K562 (cell line): ENCODE measurements around the gene BEND5. TPM values are rescaled to one million over a fixed set of nuclear protein-coding genes. Genes with fewer than 3 reads are reported as not detected.

ENCODE experiments used
- ATAC-seq: fragments of 200-7000 bp; cut with Tn5 transposase; 3 replicates; pipeline ENCODE4 v1.9.1; 2020; ENCODE audit warnings: moderate library complexity
- BruUV-seq: library from RNA; stranded (reverse); fragments of 400-500 nt; replicated peaks from 2 replicates; lab custom pipeline; 2021; lab: Mats Ljungman, UMichigan
- CTCF ChIA-PET: fragments of 300-600 bp; formaldehyde crosslinking; extraction: SDS; loops from one replicate; lab custom pipeline; 2021; ENCODE audit warnings: low intra/inter-chr PET ratio; lab: Yijun Ruan, JAX
- POLR2A ChIA-PET: fragments of 300-600, 350-650 bp; sonication (Branson Sonifier 250); formaldehyde crosslinking; extraction: SDS; loops from one replicate; lab custom pipeline; 2021; ENCODE audit warnings: antibody characterized with exemption, inconsistent platforms; lab: Yijun Ruan, JAX
- DNase-seq, 4 experiments: peaks; one replicate each; pipeline versions ENCODE4 v3.0.0 to v3.0.0-alpha.2; 2011 to 2018; ENCODE audit warnings: low spot score in 3 of 4, mixed read lengths in 3 of 4; ENCODE audit errors: extremely low read depth in 1 of 4
- FAIRE-seq: peaks from 2 replicates; lab custom pipeline; 2011; peaks lifted over from hg19 to GRCh38; lab: Jason Lieb, UNC
- H2AFZ ChIP-seq: 2 replicates; pipeline ENCODE4 v1.6.0; 2011; ENCODE audit warnings: low read depth, low read length, control low read depth, inconsistent platforms
- H3K27ac ChIP-seq: fragments of 200-600 bp; 3 replicates; pipeline ENCODE4 v1.8.0; 2011; ENCODE audit warnings: low read depth, mild to moderate bottlenecking, control low read depth, inconsistent platforms, low read length, moderate library complexity, mixed read lengths; ENCODE audit errors: extremely low read depth
- H3K27me3 ChIP-seq, 2 experiments: fragments of 300-600 bp in 1 of 2; 2 replicates in 1 of 2; 3 replicates in 1 of 2; pipeline versions ENCODE4 v1.6.0 to v1.8.0; 2011; ENCODE audit warnings: inconsistent platforms in 2 of 2, low read length in 2 of 2, mild to moderate bottlenecking in 1 of 2, mixed read lengths in 1 of 2, moderate library complexity in 1 of 2; ENCODE audit not compliant: control insufficient read depth in 2 of 2, insufficient read depth in 2 of 2
- H3K36me3 ChIP-seq: fragments of 300-600 bp; 3 replicates; pipeline ENCODE4 v1.8.0; 2011; ENCODE audit warnings: mild to moderate bottlenecking, low read length, inconsistent platforms; ENCODE audit not compliant: control insufficient read depth, insufficient read depth
- H3K4me1 ChIP-seq, 2 experiments: fragments of 200-600 bp in 1 of 2; replicated peaks in 1 of 2; 2 replicates in 1 of 2; 3 replicates in 1 of 2; pipeline versions ENCODE4 v1.5.1 to v1.8.0; 2011; ENCODE audit warnings: inconsistent platforms in 2 of 2, low read length in 2 of 2, mild to moderate bottlenecking in 1 of 2, mixed read lengths in 1 of 2, moderate library complexity in 1 of 2; ENCODE audit not compliant: control insufficient read depth in 2 of 2, insufficient read depth in 2 of 2
- H3K4me2 ChIP-seq: 2 replicates; pipeline ENCODE4 v1.6.1; 2011; ENCODE audit warnings: low read length, control low read depth, inconsistent platforms, mixed read lengths; ENCODE audit not compliant: insufficient read depth
- H3K4me3 ChIP-seq: fragments of 200-600 bp; sonication (generic), shearing (Covaris generic); 2 replicates; pipeline ENCODE4 v1.5.1; 2016; ENCODE audit warnings: control low read depth, inconsistent platforms
- H3K79me2 ChIP-seq: fragments of 200-600 bp; 3 replicates; pipeline ENCODE4 v1.8.0; 2011; ENCODE audit warnings: low read length, inconsistent platforms; ENCODE audit not compliant: control insufficient read depth, insufficient read depth
- H3K9ac ChIP-seq, 2 experiments: 2 replicates each; pipeline versions ENCODE4 v1.6.0 to v1.6.1; 2011; ENCODE audit warnings: low read depth in 2 of 2, low read length in 2 of 2, control low read depth in 1 of 2, inconsistent platforms in 1 of 2, mild to moderate bottlenecking in 1 of 2, mixed read lengths in 1 of 2; ENCODE audit not compliant: insufficient read depth in 1 of 2
- H3K9me1 ChIP-seq: one replicate; pipeline ENCODE4 v1.6.0; 2011; ENCODE audit warnings: inconsistent platforms, mild to moderate bottlenecking, low read length, moderate library complexity; ENCODE audit not compliant: control insufficient read depth, insufficient read depth
- H3K9me3 ChIP-seq: replicated peaks from 2 replicates; pipeline ENCODE4 v1.5.1; 2011; ENCODE audit warnings: low read depth, low read length, inconsistent platforms; ENCODE audit not compliant: control insufficient read depth, insufficient read depth
- H4K20me1 ChIP-seq: replicated peaks from 2 replicates; pipeline ENCODE4 v1.6.1; 2011; ENCODE audit warnings: low read length, inconsistent platforms, mixed read lengths; ENCODE audit not compliant: control insufficient read depth, insufficient read depth
- BRF1 ChIP-seq: IDR thresholded peaks from 3 replicates; pipeline ENCODE4 v1.6.1; 2011; ENCODE audit warnings: borderline replicate concordance, mild to moderate bottlenecking; ENCODE audit not compliant: insufficient read length; ENCODE audit errors: extremely low read depth
- HDAC8 ChIP-seq: fragments of 450-650 bp; IDR thresholded peaks from 2 replicates; pipeline ENCODE4 v1.6.1; 2016; ENCODE audit warnings: mild to moderate bottlenecking, missing genetic modification characterization, moderate library complexity, missing compliant biosample characterization
- KDM4B ChIP-seq, 2 experiments: fragments of 450-650 bp in 1 of 2; sonication (generic) in 1 of 2; IDR thresholded peaks; 2 replicates each; pipeline ENCODE4 v1.6.1; 2016 to 2017; ENCODE audit warnings: borderline replicate concordance in 2 of 2, antibody characterized with exemption in 1 of 2, low read depth in 1 of 2, mild to moderate bottlenecking in 1 of 2
- NBN ChIP-seq: fragments of 450-650 bp; IDR thresholded peaks from 2 replicates; pipeline ENCODE4 v1.6.1; 2016; ENCODE audit warnings: low read depth, mild to moderate bottlenecking
- RCOR1 ChIP-seq, 2 experiments: IDR thresholded peaks; 2 replicates each; pipeline ENCODE4 v1.6.1; 2012; ENCODE audit warnings: low read depth in 2 of 2, low read length in 2 of 2, borderline replicate concordance in 1 of 2, improper control_type of control experiment in 1 of 2
- SETDB1 ChIP-seq: IDR thresholded peaks from one replicate; pipeline ENCODE4 v1.6.1; 2012; ENCODE audit warnings: low read length, control low read depth, inconsistent platforms
- SNRNP70 ChIP-seq: fragments of 200-400 bp; formaldehyde crosslinking; optimal IDR thresholded peaks from 2 replicates; pipeline ENCODE3; 2017; ENCODE audit warnings: low read depth, low read length
- SRSF7 ChIP-seq: fragments of 200-400 bp; formaldehyde crosslinking; optimal IDR thresholded peaks from 2 replicates; pipeline ENCODE3; 2017; ENCODE audit warnings: mild to moderate bottlenecking, low read depth, low read length
- ZFP36 ChIP-seq: fragments of 150-350 bp; IDR thresholded peaks from 2 replicates; pipeline ENCODE4 v1.6.1; 2018; ENCODE audit warnings: low read length, low read depth; ENCODE audit not compliant: partially characterized antibody
- ZNF507 ChIP-seq: conservative IDR thresholded peaks from 2 replicates; pipeline ENCODE4 v1.6.1; 2017; ENCODE audit warnings: missing genetic modification characterization, missing compliant biosample characterization
- ZNF830 ChIP-seq: fragments of 250-450 bp; sonication (Bioruptor Pico); IDR thresholded peaks from 2 replicates; pipeline ENCODE4 v1.5.0; 2021; ENCODE audit warnings: mild to moderate bottlenecking
- WGBS: fragments of 100-300 bp; shearing (Covaris generic); methylation state at CpG from one replicate; pipeline ENCODE4 v1.1.6; 2016; ENCODE audit warnings: low coverage, mixed read lengths; ENCODE audit not compliant: insufficient coverage; ENCODE audit errors: missing lambda C conversion rate; 5-methylcytosine and 5-hydroxymethylcytosine counted together
- in situ Hi-C: fragments of 300-500 bp; cut with MboI; formaldehyde crosslinking; loops from 4 replicates; pipeline ENCODE4 v1.15.0; 2018; ENCODE audit warnings: inconsistent platforms, mixed read lengths
- intact Hi-C: fragments of 100-400 bp; cut with micrococcal nuclease; formaldehyde crosslinking; loops from 2 replicates; pipeline ENCODE4 v1.14.2; 2022
- polyA plus RNA-seq, 8 experiments: library from polyadenylated mRNA; depleted of rRNA in 4 of 8; stranded (reverse) in 5 of 8; unstranded in 3 of 8; fragments of >200 nt; fragmentation: Nextera tagmentation in 2 of 8; fragmentation: Illumina TruSeq in 1 of 8; extraction: Ambion mirVana in 2 of 8; extraction: Trizol in 1 of 8; gene quantifications; 2 replicates each; pipeline versions ENCODE4 v1.2.1 to v1.2.3, GENCODE V29; 2011 to 2014; ENCODE audit warnings: inconsistent platforms in 1 of 8, missing spikeins in 1 of 8
- total RNA-seq, 7 experiments: library from RNA; depleted of rRNA in 6 of 7; stranded (reverse); fragments of >200 nt in 6 of 7; fragmentation: Illumina TruSeq in 2 of 7; extraction: Trizol in 2 of 7; gene quantifications; 2 replicates each; pipeline versions ENCODE4 v1.2.1 to v1.2.3, GENCODE V29; 2011 to 2021; ENCODE audit warnings: low replicate concordance in 1 of 7
- TF ChIP-seq, protein P1 (sequence below): fragments of 200-800 bp; sonication (Bioruptor generic); IDR thresholded peaks from 2 replicates; pipeline ENCODE4 v1.6.1; 2017; ENCODE audit warnings: missing genetic modification characterization, missing compliant biosample characterization

The BEND5 gene
- total and polyA plus RNA-seq, 9 of the 15 experiments (the other 6 are each of a cell fraction or from before 2014, with no cell fraction given) = not detected

DNA sequence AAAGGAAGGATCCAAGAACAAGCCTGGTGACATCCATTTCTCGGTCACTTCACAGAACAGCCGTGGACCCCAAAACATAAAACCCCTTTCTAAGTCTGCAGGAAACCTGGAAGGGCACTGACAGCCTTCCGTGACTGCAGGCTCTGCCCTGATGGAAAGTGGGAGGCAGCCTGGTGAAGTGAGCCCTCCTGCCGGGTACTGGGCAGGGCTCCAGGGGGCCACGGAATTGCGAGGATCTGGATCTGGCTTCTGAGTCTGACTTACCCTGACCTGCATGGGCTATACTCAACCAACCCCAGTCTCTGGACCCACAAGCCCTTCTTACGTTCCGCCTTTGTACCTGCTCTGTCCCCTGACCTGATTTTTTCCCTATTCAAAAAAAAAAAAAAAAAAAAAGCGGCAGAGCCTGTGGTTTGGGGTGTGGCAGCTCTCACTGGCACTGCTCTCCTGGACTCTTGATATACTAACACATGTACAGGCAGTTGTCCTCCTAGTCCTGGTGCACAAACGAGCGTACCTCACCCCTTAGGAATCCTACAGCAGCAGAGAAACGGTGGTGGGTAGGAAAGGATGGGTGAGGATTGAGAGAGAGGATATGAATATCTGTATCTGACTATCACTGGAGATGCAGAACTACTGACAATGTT is 82.9 kb downstream of the BEND5 start:
- 0 out of 5 replicates have a peak, but pooled peaks cover 0 to 6% of the 10 kb centered on the region in 2 experiments for H3K27me3 ChIP-seq
- no peak overlapping the region for H3K4me2 ChIP-seq
- POLR2A ChIA-PET = no interaction called here
- BruUV-seq = no TSS peak
- H3K36me3 ChIP-seq = no peaks in the 10 kb centered on the region
- no peak for TF ChIP-seq SETDB1
- H3K9me1 ChIP-seq = no peaks in the 10 kb centered on the region
- no peak overlapping the region for H3K4me3 ChIP-seq
- no peak overlapping the region for H3K9ac ChIP-seq
- no peak overlapping the region for H3K27ac ChIP-seq
- H4K20me1 ChIP-seq = no peaks in the 10 kb centered on the region
- no peak overlapping the region for H2AFZ ChIP-seq
- CTCF ChIA-PET = no interaction called here
- in situ Hi-C loops (no loop called here), intact Hi-C loops (no loop called here)
- DNase-seq = no peak
- FAIRE-seq = no peak
- H3K9me3 ChIP-seq = no peaks in the 10 kb centered on the region
- WGBS = under 1% methylated on average over 11 of the region's 12 CpGs
- no peaks in the 10 kb centered on the region for H3K4me1 ChIP-seq
- no peaks in the 10 kb centered on the region for H3K79me2 ChIP-seq
- no peak for ATAC-seq

DNA sequence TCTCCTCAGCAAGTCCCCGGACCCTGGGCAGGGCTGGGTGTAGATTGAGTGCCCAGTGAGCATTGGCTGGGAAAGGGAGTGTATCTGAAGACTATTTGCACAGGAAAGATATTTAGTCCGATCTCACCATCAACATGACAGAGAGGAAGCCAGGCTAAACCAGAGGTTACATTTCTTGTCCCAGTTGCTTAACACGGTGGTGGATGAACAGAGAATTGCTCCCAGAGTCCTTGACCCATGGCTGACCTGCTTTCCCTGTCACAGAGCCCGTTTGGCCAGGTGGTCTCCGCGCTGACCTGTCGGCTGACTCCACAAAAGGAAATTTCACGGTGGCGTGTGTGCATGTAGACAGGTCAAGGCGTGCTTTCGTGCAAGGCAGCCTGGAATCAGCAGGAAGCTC is 83.5 kb downstream of the BEND5 start:
- ATAC-seq = no peak
- Histone ChIP-seq H3K4me1 (no peaks in the 10 kb centered on the region), H3K79me2 (no peaks in the 10 kb centered on the region), H4K20me1 (no peaks in the 10 kb centered on the region)
- TF ChIP-seq HDAC8 (tag) = no peak
- no peak for TF ChIP-seq NBN
- TF ChIP-seq RCOR1 (IDR thresholded peaks at IDR 0.05; ENCODE audit: borderline replicate concordance in 1 of 2, low read depth in 2 of 2, low read length in 2 of 2) = no peak
- TF ChIP-seq ZFP36 = no peak
- TF ChIP-seq KDM4B (IDR thresholded peaks at IDR 0.05; ENCODE audit: borderline replicate concordance in 2 of 2, low read depth in 1 of 2) = no peak
- no peak for TF ChIP-seq ZNF830 (CRISPR knock-in tag)
- TF ChIP-seq SNRNP70 = no peak
- no peak for TF ChIP-seq ZNF507
- TF ChIP-seq, protein P1, sequence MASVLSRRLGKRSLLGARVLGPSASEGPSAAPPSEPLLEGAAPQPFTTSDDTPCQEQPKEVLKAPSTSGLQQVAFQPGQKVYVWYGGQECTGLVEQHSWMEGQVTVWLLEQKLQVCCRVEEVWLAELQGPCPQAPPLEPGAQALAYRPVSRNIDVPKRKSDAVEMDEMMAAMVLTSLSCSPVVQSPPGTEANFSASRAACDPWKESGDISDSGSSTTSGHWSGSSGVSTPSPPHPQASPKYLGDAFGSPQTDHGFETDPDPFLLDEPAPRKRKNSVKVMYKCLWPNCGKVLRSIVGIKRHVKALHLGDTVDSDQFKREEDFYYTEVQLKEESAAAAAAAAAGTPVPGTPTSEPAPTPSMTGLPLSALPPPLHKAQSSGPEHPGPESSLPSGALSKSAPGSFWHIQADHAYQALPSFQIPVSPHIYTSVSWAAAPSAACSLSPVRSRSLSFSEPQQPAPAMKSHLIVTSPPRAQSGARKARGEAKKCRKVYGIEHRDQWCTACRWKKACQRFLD (CRISPR knock-in tag) = no peak
- TF ChIP-seq SRSF7 = no peak
- TF ChIP-seq BRF1 = no peak
- TF ChIP-seq, all 486 proteins: peak for 0
- in situ Hi-C loops (no loop called here), intact Hi-C loops (no loop called here)
- H3K36me3 ChIP-seq = no peaks in the 10 kb centered on the region
- H2AFZ ChIP-seq = no peak overlapping the region
- 0 out of 5 replicates have a peak, but pooled peaks cover 0 to 6% of the 10 kb centered on the region in 2 experiments for H3K27me3 ChIP-seq
- no TSS peak for BruUV-seq
- H3K27ac ChIP-seq = no peak overlapping the region
- H3K4me3 ChIP-seq = no peak overlapping the region
- no peak overlapping the region for H3K9ac ChIP-seq
- ChIA-PET CTCF (no interaction called here), POLR2A (no interaction called here)
- H3K4me2 ChIP-seq = no peak overlapping the region
- DNase-seq (no peak), FAIRE-seq (no peak)
- H3K9me3 ChIP-seq = no peaks in the 10 kb centered on the region
- H3K9me1 ChIP-seq = no peaks in the 10 kb centered on the region
- WGBS = 2% methylated on average over 11 of the region's 11 CpGs
